Panc1 (cell line): ENCODE data around the gene MLLT10. TPM values are rescaled to one million over a fixed set of nuclear protein-coding genes. Genes with fewer than 3 reads are reported as not detected.
"Not testable (repeated sequence)": the region's sequence is repeated elsewhere in the genome, so short reads cannot be mapped to it uniquely, and the experiment has no call there.

Experiments
- ATAC-seq: fragments of 200-7000 bp; cut with Tn5 transposase; 2 replicates; pipeline ENCODE4 v1.9.1; 2020; ENCODE audit warnings: mild to moderate bottlenecking, moderate library complexity
- BruUV-seq: library from RNA; stranded (reverse); fragments of 400-500 nt; replicated peaks from 2 replicates; lab custom pipeline; 2021; lab: Mats Ljungman, UMichigan
- CTCF ChIA-PET: fragments of 300-600 bp; sonication (Branson Sonifier 250); formaldehyde crosslinking; loops from one replicate; lab custom pipeline; 2022; ENCODE audit warnings: antibody characterized with exemption; lab: Charles Lee
- POLR2A ChIA-PET: fragments of 300-600 bp; sonication (Branson Sonifier 250); formaldehyde crosslinking; loops from one replicate; lab custom pipeline; 2022; ENCODE audit warnings: antibody characterized with exemption; lab: Charles Lee
- DNase-seq: peaks from one replicate; pipeline ENCODE4 v3.0.0-alpha.2; 2010; ENCODE audit warnings: low read depth, low spot score
- H3K27ac ChIP-seq: 2 replicates; pipeline ENCODE4 v1.5.1; 2011; ENCODE audit warnings: mild to moderate bottlenecking, low read length, inconsistent platforms
- H3K27me3 ChIP-seq: fragments of 200-500 bp; sonication (Bioruptor generic); 2 replicates; pipeline ENCODE4 v1.6.0; 2014; ENCODE audit warnings: low read length, inconsistent platforms; ENCODE audit not compliant: control insufficient read depth, insufficient read depth
- H3K36me3 ChIP-seq: fragments of 200-500 bp; sonication (Bioruptor generic); 2 replicates; pipeline ENCODE4 v1.5.1; 2014; ENCODE audit warnings: inconsistent platforms, mild to moderate bottlenecking, low read length, moderate library complexity; ENCODE audit not compliant: control insufficient read depth, insufficient read depth
- H3K4me1 ChIP-seq: 2 replicates; pipeline ENCODE4 v1.5.1; 2011; ENCODE audit warnings: inconsistent platforms, mild to moderate bottlenecking, low read length, moderate library complexity; ENCODE audit not compliant: control insufficient read depth, insufficient read depth
- H3K4me3 ChIP-seq, 2 experiments: 2 replicates each; pipeline ENCODE4 v1.5.1; 2011 to 2012; ENCODE audit warnings: low read depth in 2 of 2, low read length in 2 of 2, mild to moderate bottlenecking in 2 of 2, inconsistent platforms in 1 of 2, moderate library complexity in 1 of 2
- H3K9me3 ChIP-seq: fragments of 200-500 bp; sonication (Bioruptor generic); 2 replicates; pipeline ENCODE4 v1.5.1; 2014; ENCODE audit warnings: low read depth, mild to moderate bottlenecking, inconsistent platforms, low read length, moderate library complexity; ENCODE audit not compliant: control insufficient read depth, insufficient read depth
- CTCF ChIP-seq: fragments of 450-650 bp; IDR thresholded peaks from 2 replicates; pipeline ENCODE4 v1.5.1; 2017; ENCODE audit warnings: mild to moderate bottlenecking
- POLR2AphosphoS5 ChIP-seq: IDR thresholded peaks from 2 replicates; pipeline ENCODE4 v1.6.1; 2012; ENCODE audit warnings: mild to moderate bottlenecking, low read depth, low read length, moderate library complexity
- SIN3A ChIP-seq: IDR thresholded peaks from 2 replicates; pipeline ENCODE4 v1.6.1; 2012; ENCODE audit warnings: low read depth, mild to moderate bottlenecking, low read length, moderate library complexity, borderline replicate concordance; ENCODE audit not compliant: insufficient read depth
- TCF7L2 ChIP-seq: IDR thresholded peaks from 2 replicates; pipeline ENCODE4 v1.6.1; 2011; ENCODE audit warnings: mild to moderate bottlenecking, low read depth, low read length, inconsistent platforms
- in situ Hi-C: cut with HindIII; loops from 2 replicates; pipeline ENCODE4 v1.10.0; 2016; ENCODE audit warnings: low sequenced_read_pairs, low pct_unique_long_range_greater_than_20kb
- intact Hi-C: fragments of 100-400 bp; cut with micrococcal nuclease; formaldehyde crosslinking; loops from one replicate; pipeline ENCODE4 v1.10.0; 2022; ENCODE audit not compliant: unreplicated experiment
- total RNA-seq: library from RNA; stranded (reverse); gene quantifications from one replicate; pipeline ENCODE4 v1.2.1, GENCODE V29; 2021; ENCODE audit not compliant: unreplicated experiment
- TF ChIP-seq, protein P1 (sequence below), 2 experiments: IDR thresholded peaks; 2 replicates each; pipeline ENCODE4 v1.6.1; 2011 to 2012; ENCODE audit warnings: low read depth in 2 of 2, control low read depth in 1 of 2, low read length in 1 of 2, mild to moderate bottlenecking in 1 of 2, moderate library complexity in 1 of 2; ENCODE audit not compliant: insufficient read depth in 1 of 2

MLLT10 gene
- total RNA-seq, 1 experiment from 2014 or later: 33.4 TPM

- Histone ChIP-seq H3K36me3 (peaks cover 2% of the 10 kb centered on the region; the same call in 1 of the 2 replicates), H3K27ac (no peak overlapping the region), H3K27me3 (no peaks in the 10 kb centered on the region), H3K4me3 (no peak overlapping the region), H3K9me3 (no peaks in the 10 kb centered on the region), H3K4me1 (no peaks in the 10 kb centered on the region; the same call in 1 of the 2 replicates)
- TF ChIP-seq, protein P1, sequence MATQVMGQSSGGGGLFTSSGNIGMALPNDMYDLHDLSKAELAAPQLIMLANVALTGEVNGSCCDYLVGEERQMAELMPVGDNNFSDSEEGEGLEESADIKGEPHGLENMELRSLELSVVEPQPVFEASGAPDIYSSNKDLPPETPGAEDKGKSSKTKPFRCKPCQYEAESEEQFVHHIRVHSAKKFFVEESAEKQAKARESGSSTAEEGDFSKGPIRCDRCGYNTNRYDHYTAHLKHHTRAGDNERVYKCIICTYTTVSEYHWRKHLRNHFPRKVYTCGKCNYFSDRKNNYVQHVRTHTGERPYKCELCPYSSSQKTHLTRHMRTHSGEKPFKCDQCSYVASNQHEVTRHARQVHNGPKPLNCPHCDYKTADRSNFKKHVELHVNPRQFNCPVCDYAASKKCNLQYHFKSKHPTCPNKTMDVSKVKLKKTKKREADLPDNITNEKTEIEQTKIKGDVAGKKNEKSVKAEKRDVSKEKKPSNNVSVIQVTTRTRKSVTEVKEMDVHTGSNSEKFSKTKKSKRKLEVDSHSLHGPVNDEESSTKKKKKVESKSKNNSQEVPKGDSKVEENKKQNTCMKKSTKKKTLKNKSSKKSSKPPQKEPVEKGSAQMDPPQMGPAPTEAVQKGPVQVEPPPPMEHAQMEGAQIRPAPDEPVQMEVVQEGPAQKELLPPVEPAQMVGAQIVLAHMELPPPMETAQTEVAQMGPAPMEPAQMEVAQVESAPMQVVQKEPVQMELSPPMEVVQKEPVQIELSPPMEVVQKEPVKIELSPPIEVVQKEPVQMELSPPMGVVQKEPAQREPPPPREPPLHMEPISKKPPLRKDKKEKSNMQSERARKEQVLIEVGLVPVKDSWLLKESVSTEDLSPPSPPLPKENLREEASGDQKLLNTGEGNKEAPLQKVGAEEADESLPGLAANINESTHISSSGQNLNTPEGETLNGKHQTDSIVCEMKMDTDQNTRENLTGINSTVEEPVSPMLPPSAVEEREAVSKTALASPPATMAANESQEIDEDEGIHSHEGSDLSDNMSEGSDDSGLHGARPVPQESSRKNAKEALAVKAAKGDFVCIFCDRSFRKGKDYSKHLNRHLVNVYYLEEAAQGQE (IDR thresholded peaks at IDR 0.05; ENCODE audit: insufficient read depth in 1 of 2, low read depth in 2 of 2, low read length in 1 of 2): no peak
- TF ChIP-seq CTCF (no peak), SIN3A (no peak), POLR2AphosphoS5 (no peak), TCF7L2 (no peak)
- in situ Hi-C loops: no loop called here
- CTCF ChIA-PET: no interaction called here
- DNase-seq (no peak), ATAC-seq (no peak)
- POLR2A ChIA-PET: no interaction called here
- no TSS peak for BruUV-seq
- intact Hi-C loops: no loop called here
These were observed 89.3 kb downstream of the MLLT10 start for GRCh38 chr10:21623291-21623690.

- BruUV-seq, intact Hi-C loops, H3K9me3 ChIP-seq, H3K27ac ChIP-seq, H3K4me1 ChIP-seq, in situ Hi-C loops, CTCF ChIA-PET, H3K4me3 ChIP-seq, H3K27me3 ChIP-seq, H3K36me3 ChIP-seq, ATAC-seq, DNase-seq, POLR2A ChIA-PET: not testable (repeated sequence)
These were observed 90.4 kb downstream of the MLLT10 start for GRCh38 chr10:21624421-21624820.

- peaks cover 2% of the 10 kb centered on the region; the same call in 1 of the 2 replicates for H3K36me3 ChIP-seq
- POLR2A ChIA-PET: no interaction called here
- ATAC-seq (no peak), DNase-seq (no peak)
- H3K9me3 ChIP-seq: no peaks in the 10 kb centered on the region
- no peak overlapping the region for H3K4me3 ChIP-seq
- in situ Hi-C loops (no loop called here), intact Hi-C loops (no loop called here)
- H3K27ac ChIP-seq: no peak overlapping the region
- BruUV-seq: no TSS peak
- no peaks in the 10 kb centered on the region; the same call in 1 of the 2 replicates for H3K4me1 ChIP-seq
- CTCF ChIA-PET: no interaction called here
- TF ChIP-seq SIN3A: no peak
- TF ChIP-seq, protein P1 (IDR thresholded peaks at IDR 0.05; ENCODE audit: insufficient read depth in 1 of 2, low read depth in 2 of 2, low read length in 1 of 2): no peak
- no peak for TF ChIP-seq CTCF
- no peak for TF ChIP-seq TCF7L2
- no peak for TF ChIP-seq POLR2AphosphoS5
- H3K27me3 ChIP-seq: no peaks in the 10 kb centered on the region
These were observed 90.9 kb downstream of the MLLT10 start for GRCh38 chr10:21624951-21625350.
